Measurements from ENCODE around the gene APOBEC3G.
"Not testable (repeated sequence)": the region's sequence is repeated elsewhere in the genome, so short reads cannot be mapped to it uniquely, and the experiment has no call there.

APOBEC3G gene

GRCh38 chr22:39070186-39070585, 6.9 kb upstream of the APOBEC3G start:
- ATAC-seq, result no peak
- TF ChIP-seq ZNF8 (CRISPR knock-in tag; IDR thresholded peaks at IDR 0.05) (no peak), ZNF565 (CRISPR knock-in tag; conservative IDR thresholded peaks at IDR 0.05; ENCODE audit: low read depth) (no peak), TCF4 (CRISPR knock-in tag; IDR thresholded peaks at IDR 0.05; ENCODE audit: borderline replicate concordance) (no peak), ISL1 (CRISPR knock-in tag; IDR thresholded peaks at IDR 0.05) (no peak), CSDC2 (CRISPR knock-in tag; IDR thresholded peaks at IDR 0.05) (no peak), GLIS3 (CRISPR knock-in tag; IDR thresholded peaks at IDR 0.05) (no peak), BACH2 (CRISPR knock-in tag; IDR thresholded peaks at IDR 0.05; ENCODE audit: borderline replicate concordance) (no peak), ESRRG (CRISPR knock-in tag; IDR thresholded peaks at IDR 0.05) (no peak), PATZ1 (CRISPR knock-in tag; IDR thresholded peaks at IDR 0.05; ENCODE audit: borderline replicate concordance) (no peak), ZFP30 (CRISPR knock-in tag; IDR thresholded peaks at IDR 0.05) (no peak), ZNF70 (CRISPR knock-in tag; IDR thresholded peaks at IDR 0.05) (no peak), TOX (CRISPR knock-in tag; IDR thresholded peaks at IDR 0.05; ENCODE audit: borderline replicate concordance) (no peak), OSR1 (CRISPR knock-in tag; IDR thresholded peaks at IDR 0.05) (no peak), ZFP3 (CRISPR knock-in tag; IDR thresholded peaks at IDR 0.05) (no peak), ZC3H10 (CRISPR knock-in tag; IDR thresholded peaks at IDR 0.05) (no peak)
- TF ChIP-seq, protein P1, sequence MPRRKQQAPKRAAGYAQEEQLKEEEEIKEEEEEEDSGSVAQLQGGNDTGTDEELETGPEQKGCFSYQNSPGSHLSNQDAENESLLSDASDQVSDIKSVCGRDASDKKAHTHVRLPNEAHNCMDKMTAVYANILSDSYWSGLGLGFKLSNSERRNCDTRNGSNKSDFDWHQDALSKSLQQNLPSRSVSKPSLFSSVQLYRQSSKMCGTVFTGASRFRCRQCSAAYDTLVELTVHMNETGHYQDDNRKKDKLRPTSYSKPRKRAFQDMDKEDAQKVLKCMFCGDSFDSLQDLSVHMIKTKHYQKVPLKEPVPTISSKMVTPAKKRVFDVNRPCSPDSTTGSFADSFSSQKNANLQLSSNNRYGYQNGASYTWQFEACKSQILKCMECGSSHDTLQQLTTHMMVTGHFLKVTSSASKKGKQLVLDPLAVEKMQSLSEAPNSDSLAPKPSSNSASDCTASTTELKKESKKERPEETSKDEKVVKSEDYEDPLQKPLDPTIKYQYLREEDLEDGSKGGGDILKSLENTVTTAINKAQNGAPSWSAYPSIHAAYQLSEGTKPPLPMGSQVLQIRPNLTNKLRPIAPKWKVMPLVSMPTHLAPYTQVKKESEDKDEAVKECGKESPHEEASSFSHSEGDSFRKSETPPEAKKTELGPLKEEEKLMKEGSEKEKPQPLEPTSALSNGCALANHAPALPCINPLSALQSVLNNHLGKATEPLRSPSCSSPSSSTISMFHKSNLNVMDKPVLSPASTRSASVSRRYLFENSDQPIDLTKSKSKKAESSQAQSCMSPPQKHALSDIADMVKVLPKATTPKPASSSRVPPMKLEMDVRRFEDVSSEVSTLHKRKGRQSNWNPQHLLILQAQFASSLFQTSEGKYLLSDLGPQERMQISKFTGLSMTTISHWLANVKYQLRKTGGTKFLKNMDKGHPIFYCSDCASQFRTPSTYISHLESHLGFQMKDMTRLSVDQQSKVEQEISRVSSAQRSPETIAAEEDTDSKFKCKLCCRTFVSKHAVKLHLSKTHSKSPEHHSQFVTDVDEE (CRISPR knock-in tag; IDR thresholded peaks at IDR 0.05), result no peak
- TF ChIP-seq, protein P2, sequence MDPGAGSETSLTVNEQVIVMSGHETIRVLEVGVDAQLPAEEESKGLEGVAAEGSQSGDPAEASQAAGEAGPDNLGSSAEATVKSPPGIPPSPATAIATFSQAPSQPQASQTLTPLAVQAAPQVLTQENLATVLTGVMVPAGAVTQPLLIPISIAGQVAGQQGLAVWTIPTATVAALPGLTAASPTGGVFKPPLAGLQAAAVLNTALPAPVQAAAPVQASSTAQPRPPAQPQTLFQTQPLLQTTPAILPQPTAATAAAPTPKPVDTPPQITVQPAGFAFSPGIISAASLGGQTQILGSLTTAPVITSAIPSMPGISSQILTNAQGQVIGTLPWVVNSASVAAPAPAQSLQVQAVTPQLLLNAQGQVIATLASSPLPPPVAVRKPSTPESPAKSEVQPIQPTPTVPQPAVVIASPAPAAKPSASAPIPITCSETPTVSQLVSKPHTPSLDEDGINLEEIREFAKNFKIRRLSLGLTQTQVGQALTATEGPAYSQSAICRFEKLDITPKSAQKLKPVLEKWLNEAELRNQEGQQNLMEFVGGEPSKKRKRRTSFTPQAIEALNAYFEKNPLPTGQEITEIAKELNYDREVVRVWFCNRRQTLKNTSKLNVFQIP (CRISPR knock-in tag; IDR thresholded peaks at IDR 0.05; ENCODE audit: borderline replicate concordance, low read depth), result no peak

- ATAC-seq, result not testable (repeated sequence)
These were observed 4.5 kb upstream of the APOBEC3G start for GRCh38 chr22:39072581-39072981.

- TF ChIP-seq BACH2 (CRISPR knock-in tag; IDR thresholded peaks at IDR 0.05; ENCODE audit: borderline replicate concordance) (no peak), ZNF70 (CRISPR knock-in tag; IDR thresholded peaks at IDR 0.05) (no peak), ISL1 (CRISPR knock-in tag; IDR thresholded peaks at IDR 0.05) (no peak), ZNF8 (CRISPR knock-in tag; IDR thresholded peaks at IDR 0.05) (no peak), ZC3H10 (CRISPR knock-in tag; IDR thresholded peaks at IDR 0.05) (no peak), ZFP3 (CRISPR knock-in tag; IDR thresholded peaks at IDR 0.05) (no peak), TOX (CRISPR knock-in tag; IDR thresholded peaks at IDR 0.05; ENCODE audit: borderline replicate concordance) (no peak), CREB5 (CRISPR knock-in tag; IDR thresholded peaks at IDR 0.05; ENCODE audit: low read depth) (no peak), ZFP30 (CRISPR knock-in tag; IDR thresholded peaks at IDR 0.05) (no peak), ESRRG (CRISPR knock-in tag; IDR thresholded peaks at IDR 0.05) (no peak), PPARA (CRISPR knock-in tag; IDR thresholded peaks at IDR 0.05; ENCODE audit: borderline replicate concordance) (no peak)
- TF ChIP-seq, protein P3, sequence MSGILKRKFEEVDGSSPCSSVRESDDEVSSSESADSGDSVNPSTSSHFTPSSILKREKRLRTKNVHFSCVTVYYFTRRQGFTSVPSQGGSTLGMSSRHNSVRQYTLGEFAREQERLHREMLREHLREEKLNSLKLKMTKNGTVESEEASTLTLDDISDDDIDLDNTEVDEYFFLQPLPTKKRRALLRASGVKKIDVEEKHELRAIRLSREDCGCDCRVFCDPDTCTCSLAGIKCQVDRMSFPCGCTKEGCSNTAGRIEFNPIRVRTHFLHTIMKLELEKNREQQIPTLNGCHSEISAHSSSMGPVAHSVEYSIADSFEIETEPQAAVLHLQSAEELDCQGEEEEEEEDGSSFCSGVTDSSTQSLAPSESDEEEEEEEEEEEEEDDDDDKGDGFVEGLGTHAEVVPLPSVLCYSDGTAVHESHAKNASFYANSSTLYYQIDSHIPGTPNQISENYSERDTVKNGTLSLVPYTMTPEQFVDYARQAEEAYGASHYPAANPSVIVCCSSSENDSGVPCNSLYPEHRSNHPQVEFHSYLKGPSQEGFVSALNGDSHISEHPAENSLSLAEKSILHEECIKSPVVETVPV (CRISPR knock-in tag; IDR thresholded peaks at IDR 0.05), result no peak
- ATAC-seq, result no peak
These were observed 3.1 kb upstream of the APOBEC3G start for GRCh38 chr22:39073981-39074380.

- ATAC-seq, result peak; percentile 87; the same call in 1 of the 3 replicates
These were observed 685 bp upstream of the APOBEC3G start for GRCh38 chr22:39076155-39077025.

- ATAC-seq, result not testable (repeated sequence)
These were observed 837 bp downstream of the APOBEC3G start for GRCh38 chr22:39077912-39078311.

All from SK-N-SH treated with all-trans-retinoic acid at 6 μM for 48 hours (cell line).